Coronary artery (tissue), 2 donors: ENCODE measurements around the gene HOOK1.
"Not testable (repeated sequence)": the region's sequence is repeated elsewhere in the genome, so short reads cannot be mapped to it uniquely, and the experiment has no call there.

Experiments used
- DNase-seq: peaks from one replicate; pipeline ENCODE4 v3.0.0-alpha.2; 2017; ENCODE audit warnings: low spot score
- H3K27ac ChIP-seq, 2 donors: fragments of 200-600 bp; sonication (generic); one replicate each; pipeline ENCODE4 v1.5.1; 2016 to 2019
- H3K4me3 ChIP-seq: fragments of 200-600 bp; sonication (generic); 2 replicates; pipeline ENCODE4 v1.5.1; 2016; ENCODE audit warnings: mild to moderate bottlenecking, moderate library complexity
- CTCF ChIP-seq: fragments of 200-600 bp; sonication (generic); IDR thresholded peaks from one replicate; pipeline ENCODE4 v1.5.1; 2019; ENCODE audit warnings: antibody characterized with exemption

Gene HOOK1

DNA sequence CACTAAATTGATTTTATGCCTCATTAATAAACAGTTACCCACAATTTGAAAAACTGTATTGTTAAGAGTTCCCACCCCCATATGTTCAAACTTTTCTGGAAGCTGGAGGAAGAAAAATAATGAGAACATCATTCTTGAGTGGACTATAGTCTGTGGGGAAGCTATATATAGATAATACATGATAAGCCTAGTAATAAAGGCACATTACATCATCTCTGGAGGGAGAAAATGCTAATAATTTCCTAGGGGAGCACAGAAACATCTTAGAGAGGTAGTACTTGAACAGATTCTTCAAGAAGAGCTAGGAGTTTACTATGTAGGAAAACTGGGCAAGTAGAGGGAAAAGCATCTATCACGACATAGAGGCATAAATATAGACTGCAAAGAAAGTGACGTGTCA, 92.2 kb downstream of the HOOK1 start:
- DNase-seq: no peak
- Histone ChIP-seq H3K27ac (no peak overlapping the region), H3K4me3 (no peak overlapping the region)
- TF ChIP-seq CTCF: no peak

DNA sequence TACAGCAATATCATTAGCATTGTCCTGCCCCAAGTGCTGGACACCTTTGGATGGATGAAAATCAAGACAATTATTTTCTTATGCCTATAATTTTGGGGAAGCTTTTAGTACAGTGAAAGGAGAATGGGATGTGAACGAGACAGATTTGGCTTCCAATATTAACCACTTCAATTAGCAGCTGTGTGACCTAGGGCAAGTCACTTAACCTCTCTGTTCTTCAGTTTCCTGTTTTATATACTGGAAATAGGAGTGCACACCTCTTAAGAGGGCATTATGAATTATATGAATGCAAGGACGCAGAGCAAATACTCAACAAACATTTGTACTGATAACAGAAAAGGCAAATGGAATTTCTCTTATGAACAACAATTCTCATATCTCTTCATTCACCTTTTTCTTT, 93.3 kb downstream of the HOOK1 start:
- Histone ChIP-seq H3K27ac (no peak overlapping the region), H3K4me3 (no peak overlapping the region)
- no peak for TF ChIP-seq CTCF
- no peak for DNase-seq

DNA sequence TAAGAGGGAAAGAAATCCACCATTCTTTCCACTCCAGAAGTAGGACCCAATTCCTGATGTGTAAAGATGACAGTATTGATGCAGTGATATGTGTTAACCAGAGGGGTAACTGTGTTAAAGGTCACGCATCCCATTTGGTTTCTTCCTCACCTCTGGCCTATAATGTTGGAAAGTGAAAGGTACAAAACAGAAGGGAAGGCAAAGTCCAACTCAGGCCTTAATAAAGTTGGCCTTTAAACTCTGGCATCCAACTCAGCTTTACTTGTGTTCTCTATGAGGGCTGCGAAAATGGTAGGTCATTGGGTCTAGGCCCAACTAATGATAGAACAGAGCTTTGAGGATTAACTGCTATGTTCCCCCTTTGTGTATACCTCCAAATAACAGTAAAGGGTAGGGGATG, 93.9 kb downstream of the HOOK1 start:
- Histone ChIP-seq H3K4me3 (no peak overlapping the region), H3K27ac (no peak overlapping the region)
- DNase-seq: no peak
- no peak for TF ChIP-seq CTCF

- DNase-seq, H3K27ac ChIP-seq, H3K4me3 ChIP-seq: not testable (repeated sequence)
These were observed 100.1 kb downstream of the HOOK1 start for GRCh38 chr1:59914791-59915286.

GRCh38 chr1:59915516-59915915, 100.8 kb downstream of the HOOK1 start:
- H3K4me3 ChIP-seq: no peak overlapping the region
- DNase-seq: no peak
- no peak overlapping the region for H3K27ac ChIP-seq
- TF ChIP-seq CTCF: no peak

DNA sequence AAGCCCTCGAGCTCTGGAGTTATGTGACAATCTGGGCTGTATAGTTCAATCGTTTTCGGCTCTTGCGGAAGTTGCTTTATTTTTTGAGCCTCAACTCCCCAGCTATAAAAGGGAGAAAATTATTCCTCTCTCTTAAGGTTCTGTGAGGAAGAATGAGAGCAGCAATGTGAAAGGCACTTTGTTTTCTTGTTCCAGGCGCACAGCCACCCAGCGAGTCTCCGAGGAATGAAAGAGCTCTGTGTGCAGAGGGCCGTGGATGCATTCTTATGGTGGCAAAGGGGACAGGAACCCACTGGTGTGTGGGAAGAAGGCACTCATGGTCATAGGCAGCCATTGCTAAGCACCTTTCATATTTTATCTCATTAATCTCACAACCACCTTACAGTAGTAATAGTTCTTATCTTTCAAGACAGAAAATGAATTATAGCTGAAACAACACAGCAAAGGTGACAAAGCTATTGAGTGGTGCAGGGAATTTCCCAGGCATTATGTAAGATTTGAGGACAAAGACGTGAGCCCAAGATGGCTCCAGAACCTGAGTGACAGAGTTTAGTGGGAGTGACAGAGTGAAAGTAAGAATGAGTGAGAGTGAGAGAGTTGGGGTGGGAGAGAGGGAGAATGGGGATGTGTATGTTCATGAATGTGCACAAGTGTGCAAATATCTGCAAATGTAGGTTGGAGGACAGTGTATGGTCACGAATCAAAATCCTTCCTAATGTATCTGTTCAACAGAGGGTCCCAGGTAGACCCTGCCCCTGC, 102.5 kb downstream of the HOOK1 start:
- Histone ChIP-seq H3K4me3 (no peak overlapping the region), H3K27ac (no peak overlapping the region)
- TF ChIP-seq CTCF: no peak
- no peak for DNase-seq

DNA sequence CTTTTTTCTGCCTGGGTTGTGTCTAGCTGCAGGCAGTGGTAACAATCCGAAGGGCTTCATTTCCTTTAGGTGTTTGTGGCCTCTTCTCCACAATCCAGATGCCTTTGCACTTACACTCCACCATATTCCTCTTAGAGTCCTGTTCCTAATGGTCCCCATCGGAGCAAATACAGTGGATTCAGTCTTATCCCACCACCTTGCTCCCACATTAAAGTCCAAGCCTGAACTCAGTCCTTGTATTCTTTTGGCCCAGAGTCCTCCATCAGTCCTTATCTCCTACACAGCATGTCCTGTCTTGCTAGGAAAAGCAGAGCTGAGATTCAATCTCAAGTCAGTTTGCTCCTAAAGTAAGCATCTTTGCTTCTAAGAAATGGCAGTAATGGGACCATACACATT, 103.0 kb downstream of the HOOK1 start:
- H3K27ac ChIP-seq: no peak overlapping the region
- DNase-seq: no peak

More for the DNA sequence above, 103.0 kb downstream of the HOOK1 start:
- no peak overlapping the region for H3K4me3 ChIP-seq
- no peak for TF ChIP-seq CTCF
